ENCODE measurements around the gene B3GNT8.

The B3GNT8 gene

GRCh38 chr19:41445575-41445974 lies 18.4 kb upstream of the B3GNT8 start:
- TF ChIP-seq CTCF (IDR thresholded peaks at IDR 0.05; ENCODE audit: insufficient read depth, low read length, missing control alignments): no peak
- CTCF ChIA-PET: interaction anchor here (1.0 to 11.4 kb wide), 2 partner anchors 10 to 124 kb away, joined by 3 to 255 read pairs; partner anchors contain the start of gene CEACAM21
- POLR2A ChIA-PET: no interaction called here
- DNase-seq (ENCODE audit: low read depth, low spot score): no peak
- H3K4me3 ChIP-seq (ENCODE audit: low read depth, low read length): no peak overlapping the region

GRCh38 chr19:41443813-41444455 lies 16.8 kb upstream of the B3GNT8 start:
- no peak for DNase-seq (ENCODE audit: low read depth, low spot score)
- CTCF ChIA-PET: interaction anchor here (6.0 to 11.4 kb wide), 2 partner anchors 6 to 126 kb away, joined by 69 to 255 read pairs; partner anchors contain the start of gene CEACAM21
- TF ChIP-seq CTCF (IDR thresholded peaks at IDR 0.05; ENCODE audit: insufficient read depth, low read length, missing control alignments): no peak
- POLR2A ChIA-PET: no interaction called here
- no peak overlapping the region for H3K4me3 ChIP-seq (ENCODE audit: low read depth, low read length)

- DNase-seq (ENCODE audit: low read depth, low spot score): no peak
- ChIA-PET CTCF (interaction anchor here (0.7 to 6.0 kb wide), 3 partner anchors 8 to 126 kb away, joined by 3 to 69 read pairs (median 3); no protein-coding TSS in a partner anchor), POLR2A (no interaction called here)
- TF ChIP-seq CTCF (IDR thresholded peaks at IDR 0.05; ENCODE audit: insufficient read depth, low read length, missing control alignments): no peak
- no peak within 1 kb of the TSS for H3K4me3 ChIP-seq (ENCODE audit: low read depth, low read length)
Measured at GRCh38 chr19:41442473-41443355, 15.5 kb upstream of the B3GNT8 start, which contains the start of gene ERICH4. TSS of gene ERICH4 (plus strand) at chr19:41443156. CDS start at chr19:41443170, 14 bp downstream.

GRCh38 chr19:41441321-41441945 lies 14.3 kb upstream of the B3GNT8 start:
- no peak for TF ChIP-seq CTCF (IDR thresholded peaks at IDR 0.05; ENCODE audit: insufficient read depth, low read length, missing control alignments)
- no peak overlapping the region for H3K4me3 ChIP-seq (ENCODE audit: low read depth, low read length)
- no peak for DNase-seq (ENCODE audit: low read depth, low spot score)
- ChIA-PET POLR2A (no interaction called here), CTCF (interaction anchor here (2.5 to 6.0 kb wide), 2 partner anchors 9 to 97 kb away, joined by 11 to 69 read pairs; no protein-coding TSS in a partner anchor)

GRCh38 chr19:41439441-41440222 lies 12.5 kb upstream of the B3GNT8 start, which contains the start of gene DMAC2:
TSS of gene DMAC2 (minus strand) at chr19:41439912. CDS start at chr19:41439899, 13 bp downstream.
- POLR2A ChIA-PET: interaction anchor here (0.6 to 1.8 kb wide), 6 partner anchors 9 to 176 kb away, joined by 3 to 12 read pairs (median 4); no protein-coding TSS in a partner anchor
- peak within 1 kb of the TSS; percentile 100 for H3K4me3 ChIP-seq (ENCODE audit: low read depth, low read length)
- peak; percentile 80 for DNase-seq (ENCODE audit: low read depth, low spot score)
- CTCF ChIA-PET: interaction anchor here (0.6 to 6.0 kb wide), 12 partner anchors 8 to 252 kb away, joined by 3 to 69 read pairs (median 4); partner anchors contain the start of gene B3GNT8
- peak; percentile 48 for TF ChIP-seq CTCF (IDR thresholded peaks at IDR 0.05; ENCODE audit: insufficient read depth, low read length, missing control alignments)

All from AG04449 (cell line).